NK-92 (cell line): ENCODE results near the gene MED15.

ENCODE experiments used
- DNase-seq: peaks from one replicate; lab custom pipeline; 2025; ENCODE audit not compliant: unreplicated experiment; lab: John Stamatoyannopoulos, UW

MED15 gene

DNA sequence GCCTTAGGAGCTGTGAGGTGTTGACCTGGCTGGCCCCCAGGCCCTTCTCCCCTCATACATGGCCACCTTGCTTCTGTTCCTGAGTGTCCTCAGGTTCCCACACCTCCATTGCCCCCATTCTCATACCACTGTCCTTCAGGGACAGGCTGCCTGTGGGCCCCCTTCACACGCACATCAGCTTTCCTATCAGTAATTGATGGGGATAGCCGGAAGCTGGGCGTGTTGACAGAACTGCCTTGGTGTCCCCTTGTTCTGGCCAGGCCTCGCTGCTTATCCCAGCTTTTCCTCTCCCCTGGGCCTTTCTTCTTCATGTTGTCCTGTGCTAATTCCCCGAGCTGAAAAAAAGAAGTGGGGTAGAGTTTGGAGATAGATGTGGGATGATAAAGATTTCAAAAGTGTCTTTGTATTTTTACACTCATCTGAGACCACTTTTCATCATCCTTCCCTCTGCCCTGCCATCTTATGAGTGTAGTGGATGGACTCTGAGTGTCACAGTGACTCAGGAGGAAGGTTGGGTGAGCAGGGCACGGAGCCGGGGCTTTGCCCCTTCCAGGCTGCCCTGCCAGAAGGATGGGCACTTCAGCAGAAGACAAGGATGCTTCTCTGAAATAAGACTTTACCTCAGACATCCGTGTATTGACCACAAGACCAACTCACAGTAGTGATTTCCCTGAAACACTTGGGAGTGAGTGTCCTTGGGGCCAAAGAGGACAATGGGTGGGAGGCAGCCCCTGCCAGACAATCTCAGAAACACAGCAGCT, 42.8 kb downstream of the MED15 start:
- DNase-seq, result no peak

DNA sequence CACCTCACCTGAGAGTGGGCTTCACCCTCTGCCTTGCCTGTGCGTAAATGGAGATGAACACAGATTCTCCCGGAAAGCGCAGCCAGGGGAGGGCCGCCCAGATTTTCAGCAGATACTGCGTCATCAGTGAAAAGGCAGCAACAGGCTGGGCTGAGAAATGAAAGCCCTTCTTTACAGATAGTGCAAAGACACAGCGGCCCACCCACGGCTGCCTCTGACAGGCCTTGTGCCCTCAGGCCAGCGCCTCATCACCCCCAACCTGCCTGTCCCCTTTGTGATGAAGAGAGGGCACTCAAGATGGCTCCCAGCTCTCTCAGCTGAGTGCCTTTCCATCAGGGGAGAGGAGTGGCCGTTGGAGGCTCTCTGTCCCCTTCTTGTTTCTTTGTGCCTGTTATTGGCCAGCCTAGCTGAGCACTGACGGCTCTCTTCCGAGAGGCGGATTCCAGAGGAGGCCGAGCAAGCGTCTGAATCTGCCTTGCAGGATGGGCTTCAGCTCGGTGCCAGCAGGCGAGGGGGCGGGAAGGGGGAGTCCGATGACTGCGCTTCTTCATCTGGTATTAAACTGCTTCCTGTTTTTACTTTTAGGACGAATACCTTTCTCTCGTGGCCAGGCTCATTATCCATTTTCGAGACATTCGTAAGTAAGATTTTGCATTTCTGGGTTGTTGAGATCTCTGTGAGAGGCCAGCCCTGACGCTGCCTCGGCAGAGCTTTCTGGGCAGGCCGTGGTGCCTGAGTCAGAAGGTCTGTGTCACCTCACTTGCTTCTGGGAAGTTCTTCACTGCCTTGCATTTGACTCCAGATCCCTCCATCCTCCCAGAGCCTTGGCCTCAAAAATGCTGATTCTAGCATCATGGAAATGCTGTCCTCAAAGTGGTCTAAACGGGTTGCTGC, 43.7 kb downstream of the MED15 start:
- no peak for DNase-seq

DNA sequence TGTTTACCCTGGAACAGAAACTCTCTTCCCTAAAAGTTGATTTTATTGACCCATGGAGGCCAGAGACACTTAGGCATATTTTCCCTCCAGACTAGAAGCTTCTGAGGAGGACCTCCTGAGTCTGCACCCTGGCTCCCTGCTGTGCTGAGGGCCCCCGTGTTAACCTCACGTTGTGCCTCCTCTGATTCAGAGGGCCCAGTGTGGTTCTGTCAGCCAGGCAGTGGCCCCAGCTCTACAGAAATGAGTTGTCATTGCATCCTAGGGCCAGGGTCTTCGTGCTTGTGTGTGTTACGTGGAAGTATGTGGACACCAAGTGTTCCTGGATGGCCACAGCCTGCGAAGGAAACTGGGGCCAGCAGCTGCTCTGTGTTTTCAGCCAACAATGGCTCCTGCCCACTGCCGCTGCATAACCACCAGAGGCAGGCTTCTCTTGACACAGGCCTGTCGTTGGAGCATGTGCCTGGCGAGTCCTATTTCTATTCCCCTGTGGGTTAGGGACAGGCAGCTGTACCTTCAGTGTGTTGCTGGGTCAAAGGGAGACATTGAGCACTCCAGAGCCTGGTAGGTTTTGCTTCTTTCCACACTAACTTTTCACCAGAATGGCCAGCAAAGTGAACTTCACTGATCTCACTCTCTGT, 44.5 kb downstream of the MED15 start:
- DNase-seq, result no peak

DNA sequence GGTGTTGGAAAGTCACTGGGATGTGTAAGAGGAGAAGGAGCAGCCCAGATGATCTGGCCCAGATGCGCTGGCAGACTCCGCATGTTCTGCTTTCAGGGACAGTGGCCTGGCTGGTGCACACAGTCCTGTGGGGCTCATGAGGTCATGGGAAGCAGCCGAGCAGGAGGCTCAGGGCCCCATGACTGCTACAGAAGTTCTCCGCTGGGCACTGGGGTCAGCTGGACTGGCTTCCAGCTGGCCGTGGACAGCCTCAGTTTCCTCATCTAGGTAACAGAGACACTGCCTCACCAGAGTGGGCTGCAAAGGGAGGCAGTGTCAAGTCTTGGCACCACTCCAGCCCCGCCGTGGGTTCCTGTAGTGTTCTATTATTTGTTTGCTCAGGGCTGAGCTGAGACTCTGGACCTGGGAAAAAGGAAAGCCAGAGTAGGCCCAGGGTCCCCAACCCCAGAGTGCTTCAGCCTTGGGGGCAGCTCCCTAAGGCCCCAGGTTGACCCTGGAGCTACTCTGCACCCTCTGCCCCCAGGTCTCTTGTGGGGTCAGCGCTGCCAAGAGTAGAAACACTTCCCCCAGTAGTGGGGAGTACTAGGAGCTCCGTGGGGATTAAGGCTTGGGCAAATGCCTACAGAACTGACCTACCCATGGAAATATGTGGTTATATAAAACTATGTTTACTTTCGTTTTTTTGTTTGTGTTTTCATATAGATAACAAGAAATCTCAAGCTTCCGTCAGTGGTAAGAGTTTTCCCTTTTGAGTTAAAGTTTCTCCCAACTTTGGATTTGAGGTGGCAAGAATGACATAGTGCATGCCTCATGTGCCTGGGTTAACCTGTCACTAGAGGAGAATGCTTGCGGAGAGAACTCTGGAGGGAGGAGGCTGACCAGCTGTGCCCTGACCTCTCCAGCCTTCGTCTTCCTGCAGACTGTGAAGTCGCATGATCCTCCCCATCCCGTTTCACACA, 45.3 kb downstream of the MED15 start:
- DNase-seq, result no peak

DNA sequence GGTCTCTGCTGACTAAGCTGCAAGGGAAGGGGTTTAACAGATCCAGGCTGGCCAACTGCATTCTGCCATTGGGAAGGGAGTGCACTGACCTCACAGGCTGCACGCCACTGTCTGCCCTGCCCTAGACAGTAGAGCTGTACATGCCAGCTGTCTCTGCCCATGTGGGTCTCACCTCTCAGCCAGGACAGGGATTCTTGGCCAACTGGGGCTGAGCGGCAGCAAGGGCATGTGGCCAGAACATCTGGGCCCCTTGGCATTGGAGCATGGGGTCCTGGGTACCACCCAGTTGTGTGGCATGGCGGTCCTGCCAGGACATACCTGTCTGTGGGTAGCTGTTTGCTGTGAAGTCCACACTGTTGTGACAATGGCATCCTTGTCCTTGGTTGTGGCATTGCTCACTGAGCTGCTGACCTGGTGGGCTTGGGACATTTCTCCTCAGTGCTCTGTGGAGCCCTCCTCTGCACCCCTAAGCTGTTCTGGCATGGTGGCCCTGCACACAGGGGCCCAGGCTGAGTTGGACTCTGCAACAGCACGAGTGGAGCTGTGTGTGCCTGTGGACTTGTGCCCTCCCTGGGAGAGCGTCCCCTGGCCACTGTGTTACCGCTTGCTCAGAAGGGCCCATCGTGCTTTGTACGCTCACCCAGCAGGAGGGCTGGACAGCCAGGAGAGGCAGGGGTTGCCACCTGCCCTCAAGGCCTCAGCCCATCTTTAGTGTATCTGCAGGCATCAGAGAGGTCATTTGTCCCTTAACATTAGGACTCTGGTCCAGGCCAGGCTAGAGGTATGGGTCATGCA, 46.7 kb downstream of the MED15 start:
- DNase-seq, result no peak

DNA sequence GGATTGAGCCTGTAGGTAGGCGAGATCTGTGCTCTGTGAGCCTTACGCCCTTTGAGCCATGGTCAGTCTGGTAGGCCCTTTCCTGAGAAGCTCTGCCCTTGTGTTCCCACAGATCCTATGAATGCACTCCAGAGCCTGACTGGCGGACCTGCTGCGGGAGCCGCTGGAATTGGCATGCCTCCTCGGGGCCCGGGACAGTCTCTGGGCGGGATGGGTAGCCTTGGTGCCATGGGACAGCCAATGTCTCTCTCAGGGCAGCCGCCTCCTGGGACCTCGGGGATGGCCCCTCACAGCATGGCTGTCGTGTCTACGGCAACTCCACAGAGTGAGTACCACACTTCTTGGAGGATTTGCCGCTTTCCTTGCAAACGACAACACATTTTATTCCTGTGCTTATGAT, 47.4 kb downstream of the MED15 start:
- no peak for DNase-seq

DNA sequence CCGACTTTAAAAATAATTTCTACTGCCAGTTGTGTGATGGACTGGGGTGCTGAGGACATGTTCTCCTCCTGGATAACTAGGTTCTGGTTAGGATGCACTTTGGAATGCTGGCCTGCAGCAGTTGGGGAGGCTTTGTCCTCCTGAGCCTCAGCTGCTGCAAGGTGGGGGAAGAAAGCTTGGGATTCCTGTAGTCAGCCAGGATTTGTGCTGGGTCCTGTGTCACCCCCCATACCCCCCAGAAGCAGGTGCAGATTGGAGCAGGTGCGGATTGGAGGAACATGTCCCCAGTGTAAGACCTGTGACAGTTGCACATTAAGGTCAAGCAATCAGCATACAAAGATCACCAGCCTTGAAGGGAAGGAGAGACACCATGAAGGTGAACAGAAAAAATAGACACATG, 51.1 kb downstream of the MED15 start:
- no peak for DNase-seq

DNA sequence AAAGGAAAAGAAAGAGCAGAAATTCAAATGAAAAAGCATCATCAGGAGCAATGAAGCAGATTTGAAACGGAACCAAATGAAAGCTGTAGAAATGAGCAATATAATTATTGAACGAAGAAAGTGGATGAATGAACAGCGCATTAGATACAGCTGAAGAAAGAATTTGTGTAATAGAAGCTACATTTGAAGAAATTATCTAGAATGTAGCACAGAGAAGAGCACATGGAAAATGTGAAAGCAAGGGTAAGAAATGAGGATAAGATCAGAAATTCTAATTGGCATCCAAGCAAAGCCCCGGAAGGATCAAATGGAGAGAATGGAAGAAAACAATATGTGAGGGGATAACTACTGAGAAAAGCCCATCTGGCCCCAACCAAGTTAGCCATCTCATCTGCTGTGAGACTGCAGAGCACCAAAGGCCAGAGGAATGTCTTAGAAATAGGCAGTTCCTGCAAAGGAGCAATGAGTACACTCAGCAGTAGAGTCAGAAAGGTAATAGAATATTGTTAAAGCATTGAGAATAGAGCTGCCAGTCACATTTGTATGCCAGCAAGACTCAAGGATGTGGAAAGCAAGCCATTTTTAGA, 51.9 kb downstream of the MED15 start:
- no peak for DNase-seq

DNA sequence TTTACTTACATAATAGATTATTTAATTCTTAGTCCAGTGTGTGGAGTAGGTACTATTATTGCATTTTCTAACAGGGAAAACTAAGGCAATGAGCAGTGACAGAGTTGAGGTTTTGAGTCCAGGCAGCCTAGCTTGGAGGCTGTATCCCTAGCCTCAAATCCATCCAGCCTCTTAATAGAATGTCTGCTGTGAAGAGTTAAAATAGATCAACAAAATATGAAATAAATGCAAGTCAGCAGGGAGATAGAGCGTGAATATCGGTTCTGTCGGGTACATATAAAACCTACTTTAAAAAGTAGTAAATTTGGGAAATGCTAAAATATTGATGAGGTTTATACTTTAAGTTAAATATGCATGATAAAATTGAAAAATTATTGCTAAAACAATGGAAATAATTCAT, 53.3 kb downstream of the MED15 start:
- no peak for DNase-seq

DNA sequence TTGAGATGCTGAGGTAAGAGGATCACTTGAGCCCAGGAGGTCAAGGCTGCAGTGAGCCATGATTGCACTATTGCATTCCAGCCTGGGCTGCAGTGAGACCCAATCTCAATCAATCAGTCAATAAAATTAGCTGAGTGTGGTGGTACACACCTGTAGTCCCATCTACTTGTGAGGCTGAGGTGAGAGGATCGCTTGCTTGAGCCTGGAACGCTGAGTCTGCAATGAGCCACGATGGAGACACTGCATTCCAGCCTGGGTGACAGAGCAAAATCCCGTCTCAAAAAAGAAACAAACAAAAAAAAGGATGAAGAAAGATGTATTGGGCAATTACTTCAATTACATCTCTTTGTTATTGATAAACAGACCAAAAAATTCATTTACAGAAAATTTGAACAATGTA, 54.5 kb downstream of the MED15 start:
- DNase-seq, result no peak

DNA sequence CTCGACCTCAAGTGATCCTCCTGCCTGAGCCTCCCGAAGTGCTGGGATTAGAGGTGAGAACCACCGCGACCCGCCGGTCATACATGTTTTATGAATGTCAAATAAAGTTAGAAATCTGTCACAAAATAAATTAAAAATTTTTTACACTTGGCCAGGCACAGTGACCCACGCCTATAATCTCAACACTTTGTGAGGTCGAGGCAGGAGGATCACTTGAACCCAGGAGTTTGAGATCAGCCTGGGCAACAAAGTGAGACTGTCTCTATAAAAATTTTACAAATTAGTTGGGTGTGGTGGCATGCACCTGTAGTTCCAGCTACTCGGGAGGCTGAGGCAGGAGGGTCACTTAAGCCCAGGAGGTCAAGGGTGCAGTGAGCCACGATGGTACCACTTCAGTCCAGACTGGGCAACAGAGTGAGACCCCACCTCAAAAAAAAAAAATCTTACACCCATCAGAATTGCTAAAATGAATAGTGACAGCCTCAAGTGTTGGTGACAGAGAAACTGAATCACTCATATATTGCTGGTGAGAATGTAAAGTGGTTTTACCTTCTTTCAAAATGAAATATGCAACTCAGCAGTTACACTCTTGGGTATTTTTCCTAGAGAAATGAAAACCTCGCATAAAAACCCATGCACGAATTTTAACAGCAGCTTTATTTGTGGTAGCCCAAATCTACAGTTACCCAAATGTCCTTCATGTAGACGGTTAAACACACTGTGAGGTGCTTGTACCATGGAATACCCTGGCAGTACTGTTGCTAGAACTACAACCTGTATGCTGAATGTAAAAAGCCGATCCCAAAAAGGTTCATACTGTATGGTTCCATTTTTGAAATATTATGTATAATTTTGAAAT, 55.4 kb downstream of the MED15 start:
- DNase-seq, result no peak

DNA sequence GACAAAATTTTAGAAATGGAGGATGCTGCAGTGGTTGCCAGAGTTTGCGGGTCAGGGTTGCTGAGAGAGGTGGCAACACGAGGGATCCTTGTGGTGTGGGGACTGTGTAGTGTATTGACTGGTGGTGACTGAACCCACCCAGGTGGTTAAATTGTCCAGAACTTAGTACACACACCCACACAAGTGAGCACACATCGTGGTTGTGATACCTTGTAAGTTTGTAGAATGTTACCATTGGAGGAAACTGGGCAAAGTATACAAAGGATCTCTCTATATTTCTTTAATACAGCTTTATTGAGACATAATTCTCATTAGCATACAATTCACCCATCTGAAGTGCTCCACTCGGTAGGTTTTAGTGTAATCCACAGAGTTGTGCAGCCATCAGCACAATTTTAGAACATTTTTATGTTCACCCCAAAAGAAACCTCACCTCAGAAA, 56.1 kb downstream of the MED15 start:
- DNase-seq, result no peak

DNA sequence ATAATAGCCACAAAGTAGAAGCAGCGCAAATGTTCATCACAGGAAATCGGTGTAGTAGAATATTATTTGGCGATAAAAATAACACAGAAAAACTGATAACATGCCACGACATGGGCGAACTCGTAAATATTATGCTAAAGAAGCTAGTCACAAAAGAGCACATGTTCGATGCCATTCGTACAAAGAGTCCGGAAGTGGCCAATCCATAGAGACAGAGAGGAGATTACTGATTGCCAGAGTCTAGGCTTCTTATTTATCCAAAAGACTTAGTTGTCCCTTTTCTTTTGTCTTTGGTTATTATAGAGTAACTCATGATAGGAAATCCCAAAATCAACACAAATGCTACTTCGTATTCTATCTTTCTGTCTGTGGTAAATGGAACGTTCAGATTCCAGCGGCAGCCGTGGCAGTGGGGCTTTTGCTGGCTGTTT, 56.5 kb downstream of the MED15 start:
- no peak for DNase-seq

DNA sequence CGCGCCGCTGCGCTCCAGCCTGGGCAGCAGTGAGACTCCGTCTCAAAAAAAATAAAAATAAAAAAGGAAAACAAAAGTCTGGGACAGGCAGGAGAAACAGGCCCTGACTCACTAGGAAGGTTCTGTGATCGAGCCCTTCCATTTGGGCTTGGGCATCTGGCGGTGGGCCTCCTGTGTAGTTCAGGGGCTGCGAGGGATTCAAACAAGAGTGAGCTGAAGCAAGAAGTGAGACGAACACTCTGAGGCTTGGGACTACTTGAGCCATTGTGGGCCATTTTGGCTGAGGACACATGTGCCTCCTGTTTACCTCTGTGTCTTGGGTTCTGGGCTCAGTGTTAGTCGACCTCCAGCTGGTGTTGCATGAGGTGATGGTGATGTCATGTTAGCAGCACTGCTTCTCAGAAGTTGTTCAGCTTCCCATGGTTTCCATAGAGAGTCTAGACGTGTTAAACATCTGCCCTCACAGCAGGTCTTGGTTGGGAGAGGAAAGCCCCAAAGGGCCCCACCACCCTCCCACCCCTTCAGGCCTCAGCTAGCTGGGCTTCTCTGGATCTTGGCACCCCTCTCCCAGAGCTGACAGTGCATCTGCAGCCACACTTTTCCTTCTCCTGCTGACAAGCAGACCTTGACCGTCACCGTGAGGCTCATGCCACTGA, 57.8 kb downstream of the MED15 start:
- DNase-seq, result no peak

DNA sequence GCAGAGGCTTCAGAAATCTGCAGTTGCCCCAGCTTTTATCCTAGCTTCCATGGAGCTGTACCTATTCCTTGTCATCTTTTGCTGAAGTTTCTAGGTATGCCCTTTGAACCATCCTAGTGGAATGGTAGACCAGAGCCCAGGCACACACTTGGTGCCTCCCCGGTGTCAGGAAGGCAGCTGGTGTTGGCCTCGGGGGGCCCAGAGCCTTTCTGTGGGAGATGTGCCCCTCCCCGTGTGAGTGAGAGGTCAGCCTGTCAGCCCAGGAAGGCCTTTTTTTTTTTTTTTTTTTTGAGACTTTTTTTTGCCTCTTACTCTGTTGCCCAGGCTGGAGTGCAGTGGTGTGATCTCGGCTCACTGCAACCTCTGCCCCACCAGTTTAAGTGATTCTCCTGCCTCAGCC, 58.4 kb downstream of the MED15 start:
- DNase-seq, result no peak

DNA sequence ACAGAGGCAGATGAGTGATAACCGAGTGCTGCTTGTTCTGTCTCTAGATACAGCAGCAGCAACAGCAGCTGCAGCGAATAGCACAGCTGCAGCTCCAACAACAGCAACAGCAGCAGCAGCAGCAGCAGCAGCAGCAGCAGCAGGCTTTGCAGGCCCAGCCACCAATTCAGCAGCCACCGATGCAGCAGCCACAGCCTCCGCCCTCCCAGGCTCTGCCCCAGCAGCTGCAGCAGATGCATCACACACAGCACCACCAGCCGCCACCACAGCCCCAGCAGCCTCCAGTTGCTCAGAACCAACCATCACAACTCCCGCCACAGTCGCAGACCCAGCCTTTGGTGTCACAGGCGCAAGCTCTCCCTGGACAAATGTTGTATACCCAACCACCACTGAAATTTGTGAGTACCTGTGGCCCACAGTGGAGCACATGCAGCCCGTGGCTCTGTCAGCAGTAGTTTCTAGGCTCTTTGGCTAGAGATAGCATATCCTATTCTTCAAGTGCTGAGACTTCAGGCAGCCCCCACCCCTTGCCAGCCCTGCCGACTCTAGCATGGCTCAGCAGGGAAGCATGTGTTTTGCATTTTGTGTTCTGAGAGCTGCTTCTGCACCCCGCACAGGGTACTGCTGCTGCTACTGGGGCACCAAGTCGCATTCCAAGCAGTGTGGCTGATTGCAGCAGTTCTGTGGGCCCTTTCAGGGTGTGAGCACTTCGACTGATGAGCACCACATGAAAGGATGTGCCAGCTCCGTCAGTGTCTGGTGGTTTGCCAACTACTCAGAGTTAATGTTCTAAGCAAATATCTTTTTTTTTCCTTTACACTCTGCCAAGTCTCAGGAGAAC, 59.2 kb downstream of the MED15 start:
- DNase-seq, result no peak

DNA sequence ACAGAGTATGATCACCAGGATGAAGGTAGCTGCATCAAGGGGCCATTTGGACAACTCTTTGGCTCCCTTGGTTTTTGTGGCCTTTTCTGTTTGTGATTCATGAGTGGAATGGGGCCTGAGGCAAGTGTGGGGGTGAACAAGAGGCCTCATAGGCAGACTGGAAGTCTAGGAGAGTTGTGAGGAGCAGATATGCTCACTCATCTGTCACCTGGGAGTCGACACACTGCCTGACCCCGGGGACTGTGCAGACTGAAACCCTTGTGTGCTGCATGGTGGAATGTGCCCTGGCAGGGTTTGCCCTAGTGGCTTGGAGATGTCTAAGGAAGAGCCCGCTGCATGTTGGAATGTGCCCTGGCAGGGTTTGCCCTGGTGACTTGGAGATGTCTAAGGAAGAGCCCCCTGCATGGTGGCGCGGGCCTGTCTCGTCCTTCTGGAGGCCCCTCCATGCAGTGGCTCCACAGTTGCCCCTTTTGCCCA, 60.0 kb downstream of the MED15 start:
- no peak for DNase-seq
